ENCODE results near the gene CNOT6.

DNA sequence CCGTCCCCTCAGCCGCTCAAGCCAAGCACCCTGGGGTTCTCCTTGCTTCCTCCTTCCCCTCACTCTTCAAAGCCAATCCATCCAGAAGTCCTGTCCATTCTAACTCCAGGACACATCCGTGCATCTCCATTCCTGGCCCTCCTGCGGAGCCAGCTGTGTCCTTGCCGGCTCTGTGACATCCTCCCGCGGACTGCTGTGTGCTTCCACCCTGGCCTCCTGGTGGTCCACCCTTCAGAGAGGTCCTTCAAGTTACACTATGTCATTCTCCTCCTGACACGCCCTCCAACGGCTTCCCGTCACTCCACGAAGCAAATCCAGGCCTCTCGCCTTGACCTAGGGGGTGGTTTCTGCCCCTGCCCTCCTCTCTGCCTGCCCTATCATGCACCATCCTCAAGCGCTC is 110.1 kb downstream of the CNOT6 start:
- TF ChIP-seq, protein P1, sequence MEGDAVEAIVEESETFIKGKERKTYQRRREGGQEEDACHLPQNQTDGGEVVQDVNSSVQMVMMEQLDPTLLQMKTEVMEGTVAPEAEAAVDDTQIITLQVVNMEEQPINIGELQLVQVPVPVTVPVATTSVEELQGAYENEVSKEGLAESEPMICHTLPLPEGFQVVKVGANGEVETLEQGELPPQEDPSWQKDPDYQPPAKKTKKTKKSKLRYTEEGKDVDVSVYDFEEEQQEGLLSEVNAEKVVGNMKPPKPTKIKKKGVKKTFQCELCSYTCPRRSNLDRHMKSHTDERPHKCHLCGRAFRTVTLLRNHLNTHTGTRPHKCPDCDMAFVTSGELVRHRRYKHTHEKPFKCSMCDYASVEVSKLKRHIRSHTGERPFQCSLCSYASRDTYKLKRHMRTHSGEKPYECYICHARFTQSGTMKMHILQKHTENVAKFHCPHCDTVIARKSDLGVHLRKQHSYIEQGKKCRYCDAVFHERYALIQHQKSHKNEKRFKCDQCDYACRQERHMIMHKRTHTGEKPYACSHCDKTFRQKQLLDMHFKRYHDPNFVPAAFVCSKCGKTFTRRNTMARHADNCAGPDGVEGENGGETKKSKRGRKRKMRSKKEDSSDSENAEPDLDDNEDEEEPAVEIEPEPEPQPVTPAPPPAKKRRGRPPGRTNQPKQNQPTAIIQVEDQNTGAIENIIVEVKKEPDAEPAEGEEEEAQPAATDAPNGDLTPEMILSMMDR (IDR thresholded peaks at IDR 0.05) = no peak
- TF ChIP-seq POLR2A (IDR thresholded peaks at IDR 0.05) = no peak

Data from testis (tissue), 2 donors.